Hematopoietic multipotent progenitor cell treated with erythropoietin and hydrocortisone succinate and interleukin-3 and kit ligand, for 6 days (in vitro differentiated cells): ENCODE measurements around the gene ADAM19.

Experiments used
- DNase-seq: peaks from one replicate; pipeline ENCODE4 v3.0.0-alpha.2; 2015

The ADAM19 gene

GRCh38 chr5:157596487-157596886 is 20.9 kb upstream of the ADAM19 start:
- DNase-seq, result no peak

DNA sequence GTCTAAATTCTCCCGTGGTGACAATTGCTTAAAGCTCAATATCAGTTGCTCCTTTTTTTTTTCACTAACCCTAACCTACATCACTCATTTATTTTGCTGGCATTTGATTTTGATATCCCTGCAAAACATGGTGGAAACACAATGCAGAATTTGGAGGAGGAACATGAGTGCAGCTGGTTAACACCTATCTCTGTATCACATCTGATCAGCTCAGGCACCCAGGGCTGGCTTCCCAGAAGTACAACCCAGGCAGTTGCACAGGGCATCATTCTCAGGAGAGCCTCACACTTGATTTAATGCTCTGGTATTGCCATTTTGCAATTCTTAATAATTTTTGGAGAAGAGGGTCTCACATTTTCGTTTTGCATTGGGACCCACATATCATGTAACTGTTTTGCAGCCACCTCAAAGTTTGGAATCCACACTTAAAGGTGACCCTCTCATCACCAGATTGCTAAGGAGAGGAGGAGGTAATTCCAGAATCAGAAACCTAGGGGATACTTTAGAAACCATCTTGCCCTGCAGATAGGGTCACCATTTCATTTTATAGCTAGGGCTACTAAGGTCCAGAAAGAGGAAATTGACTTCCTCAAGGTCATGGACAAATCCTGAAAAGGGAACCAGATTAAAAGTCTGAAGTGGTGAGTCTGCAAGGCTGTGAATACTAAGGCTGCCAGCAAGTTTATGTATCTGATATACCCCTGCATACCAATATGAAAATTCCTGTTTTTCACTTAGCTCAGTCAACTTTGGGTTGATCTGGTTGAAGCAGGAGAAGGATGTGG is 19.3 kb upstream of the ADAM19 start:
- no peak for DNase-seq

DNA sequence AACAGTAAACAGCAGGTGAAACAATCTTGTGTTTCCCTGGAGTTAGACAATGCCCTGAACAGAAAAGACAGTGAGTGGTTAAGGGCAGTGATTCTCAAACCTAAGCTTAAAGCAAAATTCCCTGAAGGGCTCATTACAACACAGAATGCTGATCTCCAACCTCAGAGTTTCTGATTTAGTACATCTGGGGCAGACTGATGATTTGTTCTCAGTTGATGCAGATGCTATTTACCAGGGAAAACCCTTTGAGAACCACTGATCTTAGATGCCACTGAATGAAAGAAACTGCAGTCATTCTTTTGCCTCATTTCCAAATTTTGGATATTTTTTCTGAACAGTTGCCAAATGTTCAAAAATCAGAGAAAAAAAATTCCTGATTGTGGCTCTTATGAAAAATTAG is 18.7 kb upstream of the ADAM19 start:
- DNase-seq, result no peak

GRCh38 chr5:157593052-157593757 is 17.6 kb upstream of the ADAM19 start:
- no peak for DNase-seq

GRCh38 chr5:157592594-157592993 is 17.0 kb upstream of the ADAM19 start:
- DNase-seq, result no peak

- no peak for DNase-seq
These were observed 14.9 kb upstream of the ADAM19 start for GRCh38 chr5:157590478-157590877.

GRCh38 chr5:157584628-157585027 is 9.1 kb upstream of the ADAM19 start:
- no peak for DNase-seq

DNA sequence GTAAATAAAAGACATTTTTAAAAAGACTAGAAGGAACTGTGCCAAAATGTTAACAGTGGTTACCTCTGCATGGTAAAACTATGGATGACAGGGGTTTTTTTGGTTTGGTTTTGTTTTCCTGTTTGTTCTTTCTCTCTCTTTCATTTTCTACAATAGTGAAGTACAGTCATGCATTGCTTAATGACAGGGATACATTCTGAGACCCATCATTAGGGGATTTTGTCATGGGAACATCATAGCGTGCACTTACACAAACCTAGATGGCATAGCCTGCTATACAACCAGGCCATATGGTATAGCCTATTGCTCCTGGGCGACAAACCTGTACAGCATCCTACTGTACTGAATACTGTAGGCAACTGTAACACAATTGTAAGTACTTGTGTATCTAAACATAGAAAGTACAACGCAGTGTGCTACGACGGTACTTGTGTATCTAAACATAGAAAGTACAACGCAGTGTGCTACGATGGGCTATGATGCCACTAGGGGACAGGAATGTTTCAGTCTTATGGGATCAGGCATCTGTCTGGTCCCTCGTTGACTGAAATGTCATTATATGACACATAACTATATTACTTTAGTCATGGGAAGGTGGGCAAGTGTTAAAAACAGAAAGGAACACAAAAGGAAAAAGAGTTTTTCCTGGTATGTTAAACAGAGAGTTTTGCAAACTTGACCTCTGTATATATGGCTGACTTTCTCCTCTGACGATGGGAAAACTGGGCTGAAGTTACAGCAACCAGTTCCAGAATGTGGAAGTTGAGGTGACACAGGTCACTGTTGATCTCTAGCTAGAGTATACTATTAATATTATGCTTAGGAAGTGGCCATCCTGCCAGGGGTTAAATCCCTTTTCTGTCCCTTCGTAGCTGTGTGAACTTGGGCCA is 7.4 kb upstream of the ADAM19 start:
- DNase-seq, result no peak

DNA sequence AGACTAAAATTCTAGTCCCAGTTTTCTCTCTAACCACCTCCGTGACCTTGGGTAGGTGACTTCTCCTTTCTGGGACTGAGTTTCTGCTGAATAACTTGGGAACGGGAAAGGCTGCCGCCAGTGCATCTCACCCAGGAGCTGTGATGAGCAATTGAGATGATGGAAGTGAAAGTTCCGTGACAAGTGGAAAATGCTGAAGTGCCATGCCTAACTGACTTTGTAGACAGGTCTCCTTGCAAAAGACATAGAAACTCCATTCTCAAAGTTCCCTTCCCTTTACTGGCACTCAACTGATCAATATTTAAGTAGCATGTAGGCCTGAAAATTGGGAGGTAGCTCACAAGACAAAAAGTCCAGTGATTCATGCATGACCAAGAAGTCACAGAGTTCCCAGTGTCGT is 6.3 kb upstream of the ADAM19 start:
- no peak for DNase-seq

- DNase-seq, result no peak
These were observed 2.7 kb upstream of the ADAM19 start for GRCh38 chr5:157578079-157578780.

GRCh38 chr5:157576678-157577077 is 1.1 kb upstream of the ADAM19 start:
- DNase-seq, result no peak

- peak; percentile 18 for DNase-seq
These were observed 857 bp downstream of the ADAM19 start for GRCh38 chr5:157574456-157575380.

DNA sequence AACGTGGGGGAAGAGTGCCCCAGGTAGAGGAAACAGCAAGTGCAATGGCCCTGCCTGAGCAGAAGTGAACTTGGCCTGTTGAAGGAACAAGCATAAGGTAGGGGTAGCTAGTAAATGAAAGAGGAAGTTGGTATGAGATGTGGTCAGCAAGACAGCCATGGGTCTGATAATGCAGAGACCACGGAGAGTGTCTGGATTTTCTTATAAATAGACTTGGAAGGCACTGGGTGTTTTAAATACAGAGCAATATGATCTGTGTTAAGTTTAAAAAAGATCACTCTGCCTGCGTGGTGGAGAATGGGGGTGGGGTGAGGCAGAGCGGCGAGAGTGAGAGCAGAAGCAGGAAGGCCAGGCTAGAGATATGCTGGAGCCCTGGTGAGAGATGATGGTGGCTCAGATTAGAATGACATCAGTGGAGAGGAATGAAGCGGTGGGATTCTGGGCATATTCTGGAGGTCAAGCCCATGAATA is 4.2 kb downstream of the ADAM19 start:
- DNase-seq, result peak; percentile 77

DNA sequence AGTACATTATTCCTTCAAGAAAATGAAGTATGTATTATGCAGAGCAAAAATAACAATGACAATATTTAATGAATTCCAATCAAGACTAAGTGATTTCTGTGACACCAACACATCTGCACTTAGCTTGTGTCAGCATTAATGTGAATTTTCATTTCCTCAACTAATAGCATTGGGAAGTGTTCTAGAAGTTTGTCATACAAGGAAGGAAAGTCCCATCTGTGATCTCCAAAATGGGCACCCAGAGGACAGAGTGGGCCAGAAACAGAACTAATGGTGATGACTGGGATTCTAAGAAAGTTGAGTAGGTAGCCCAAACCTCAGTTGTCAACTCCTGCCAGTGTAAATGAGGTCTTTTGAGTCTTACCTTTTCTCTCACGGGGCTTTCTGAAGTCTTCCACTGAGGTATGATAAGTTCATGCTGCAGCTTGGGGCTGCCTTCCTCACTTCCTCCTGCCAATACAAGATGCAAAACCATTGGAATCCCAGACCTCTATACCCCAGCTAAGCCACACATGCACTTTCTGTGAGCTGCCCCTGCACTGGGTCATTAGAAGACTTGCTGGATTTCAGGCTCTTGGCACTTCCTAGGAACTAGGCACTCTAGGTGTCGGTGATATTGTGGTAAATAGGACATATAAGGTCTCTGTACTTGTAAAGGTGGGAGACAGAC is 4.9 kb downstream of the ADAM19 start:
- no peak for DNase-seq

- DNase-seq, result no peak
These were observed 6.9 kb downstream of the ADAM19 start for GRCh38 chr5:157568720-157569119.

DNA sequence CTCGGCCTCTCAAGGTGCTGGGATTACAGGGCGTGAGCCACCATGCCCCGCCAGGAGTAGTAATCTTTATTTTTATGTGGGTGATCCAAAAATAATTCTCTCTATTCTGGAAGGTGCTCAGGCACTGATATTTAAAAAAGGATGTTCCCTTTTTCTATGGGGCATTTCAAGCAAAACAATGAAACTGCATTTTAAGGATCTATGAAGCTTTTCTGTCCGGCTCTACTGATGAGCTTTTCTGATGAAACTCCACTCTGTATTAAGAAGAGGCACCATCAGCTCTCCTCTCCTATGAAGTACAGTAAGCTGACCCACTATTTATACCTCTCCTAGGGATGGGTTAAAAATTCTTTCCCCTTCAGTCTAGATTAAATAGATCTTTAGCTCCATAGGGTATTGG is 7.4 kb downstream of the ADAM19 start:
- no peak for DNase-seq

GRCh38 chr5:157566902-157567489 is 8.6 kb downstream of the ADAM19 start:
- peak; percentile 57 for DNase-seq

DNA sequence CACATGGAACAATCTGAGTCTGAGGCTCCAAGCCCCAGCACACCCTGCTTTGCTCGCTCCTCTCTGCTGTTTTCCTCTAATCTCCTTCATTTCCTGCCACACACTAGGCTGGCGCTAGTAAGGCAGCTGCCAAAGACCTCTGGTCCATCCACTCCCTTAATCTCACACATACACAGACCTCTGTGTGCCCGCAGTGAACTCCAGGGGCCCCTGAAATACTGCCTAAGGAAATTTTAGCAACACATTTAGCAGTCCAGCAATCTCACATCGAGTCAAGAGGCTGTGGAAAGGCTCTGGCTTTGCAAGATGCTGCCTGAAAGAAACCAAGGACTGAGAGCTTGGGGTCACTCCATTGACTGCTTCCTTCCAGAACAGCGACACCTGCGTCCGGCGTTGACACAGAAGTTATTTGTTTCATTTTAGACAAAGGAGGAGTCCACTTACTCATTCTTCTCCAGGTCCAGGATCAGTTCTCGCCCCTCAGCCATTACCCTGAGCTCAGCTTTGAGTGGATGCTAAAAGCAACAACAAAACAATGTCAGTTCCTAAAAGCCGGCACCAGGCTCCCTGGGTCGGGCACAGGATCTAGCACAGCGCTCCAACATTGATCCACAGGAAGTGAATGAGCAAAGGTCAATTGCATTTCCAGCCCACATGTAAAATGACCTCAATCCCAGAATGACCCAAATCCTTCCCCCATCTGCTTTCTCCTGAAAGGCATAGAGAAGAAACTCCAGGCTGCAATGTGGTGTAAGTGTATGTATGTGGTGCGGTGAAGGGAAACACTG is 11.5 kb downstream of the ADAM19 start:
- DNase-seq, result peak; percentile 61

GRCh38 chr5:157563373-157563928 is 12.1 kb downstream of the ADAM19 start:
- DNase-seq, result no peak
